ENCODE measurements around the gene NUDT19. TPM values are rescaled to one million over a fixed set of nuclear protein-coding genes. Genes with fewer than 3 reads are reported as not detected.

NUDT19 gene
- total and polyA plus RNA-seq, 2 donors (not counting 3 experiments of a cell fraction or from before 2014, with no cell fraction given): 6.6 to 14.0 TPM

- H3K79me2 ChIP-seq (ENCODE audit: control insufficient read depth, insufficient read depth, low read length): no peaks in the 10 kb centered on the region
- H3K27ac ChIP-seq (ENCODE audit: insufficient read depth, low read depth, low read length): no peak overlapping the region
- TF ChIP-seq POLR2A (IDR thresholded peaks at IDR 0.05; ENCODE audit: low read depth, low read length): no peak
- POLR2A ChIA-PET: no interaction called here
- H3K27me3 ChIP-seq (ENCODE audit: control insufficient read depth in 2 of 2, insufficient read depth in 2 of 2, low read length in 2 of 2): no peaks in the 10 kb centered on the region
- H3K4me1 ChIP-seq (ENCODE audit: control insufficient read depth, extremely low read depth, insufficient read depth, low read length): no peaks in the 10 kb centered on the region
- H3K36me3 ChIP-seq (ENCODE audit: control insufficient read depth in 2 of 2, extremely low read depth in 1 of 2, insufficient read depth in 2 of 2, low read length in 2 of 2): no peaks in the 10 kb centered on the region
- no peaks in the 10 kb centered on the region for H3K9me1 ChIP-seq (replicated peaks; ENCODE audit: control insufficient read depth, extremely low read depth, insufficient read depth, low read length)
- intact Hi-C loops (cut with micrococcal nuclease) (no loop called here), dilution Hi-C loops (cut with MboI; ENCODE audit: extremely low pct_ligation_motif_present, low sequenced_read_pairs) (no loop called here)
- no peak overlapping the region for H2AFZ ChIP-seq (ENCODE audit: low read depth, low read length)
- FAIRE-seq (no peak), DNase-seq (ENCODE audit: low read depth, low spot score) (no peak)
- no peak overlapping the region for H3K4me2 ChIP-seq (ENCODE audit: insufficient read depth, low read length)
- CTCF ChIA-PET: interaction anchor here (1.0 kb wide), 1 partner anchor 11 kb away, joined by 3 read pairs; no protein-coding TSS in a partner anchor
- H3K4me3 ChIP-seq (replicated peaks in 1 of 3; ENCODE audit: insufficient read depth in 1 of 3, low read depth in 1 of 3, low read length in 3 of 3): no peak overlapping the region
- H4K20me1 ChIP-seq (replicated peaks; ENCODE audit: control insufficient read depth, extremely low read depth, insufficient read depth, low read length): no peaks in the 10 kb centered on the region
- no peaks in the 10 kb centered on the region for H3K9me3 ChIP-seq (replicated peaks; ENCODE audit: control insufficient read depth, insufficient read depth, low read length)
- BruUV-seq (replicated peaks): no TSS peak
- no peak overlapping the region for H3K9ac ChIP-seq (replicated peaks; ENCODE audit: extremely low read depth, insufficient read depth, low read length)
Measured at GRCh38 chr19:32735936-32736335, 44.3 kb downstream of the NUDT19 start.

DNA sequence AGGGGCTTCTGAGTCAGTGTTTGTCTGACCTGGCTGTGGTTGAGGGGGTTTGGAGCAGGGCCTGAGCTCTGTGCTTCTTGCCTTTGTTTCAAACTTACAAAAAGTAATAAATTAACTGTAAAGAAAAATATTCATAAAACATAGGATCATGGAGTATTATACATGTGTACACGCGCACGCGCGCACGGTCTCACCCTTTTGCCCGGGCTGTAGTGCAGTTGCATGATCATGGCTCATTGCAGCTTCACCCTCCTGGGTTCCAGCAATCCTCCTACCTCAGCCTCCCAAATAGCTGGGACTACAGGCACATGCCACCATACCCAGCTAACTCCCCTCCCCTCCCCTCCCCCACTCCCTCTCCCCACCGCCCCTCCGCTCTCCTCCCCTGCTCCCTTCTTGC is 51.4 kb downstream of the NUDT19 start:
- DNase-seq (ENCODE audit: low read depth, low spot score) (no peak), FAIRE-seq (no peak)
- H3K9me3 ChIP-seq (replicated peaks; ENCODE audit: control insufficient read depth, insufficient read depth, low read length): no peaks in the 10 kb centered on the region
- H3K27ac ChIP-seq (ENCODE audit: insufficient read depth, low read depth, low read length): no peak overlapping the region
- no peaks in the 10 kb centered on the region for H3K4me1 ChIP-seq (ENCODE audit: control insufficient read depth, extremely low read depth, insufficient read depth, low read length)
- no peak overlapping the region for H2AFZ ChIP-seq (ENCODE audit: low read depth, low read length)
- no peak overlapping the region for H3K4me3 ChIP-seq (replicated peaks in 1 of 3; ENCODE audit: insufficient read depth in 1 of 3, low read depth in 1 of 3, low read length in 3 of 3)
- ChIA-PET CTCF (no interaction called here), POLR2A (no interaction called here)
- dilution Hi-C loops (cut with MboI; ENCODE audit: extremely low pct_ligation_motif_present, low sequenced_read_pairs): no loop called here
- no peaks in the 10 kb centered on the region for H3K36me3 ChIP-seq (ENCODE audit: control insufficient read depth in 2 of 2, extremely low read depth in 1 of 2, insufficient read depth in 2 of 2, low read length in 2 of 2)
- intact Hi-C loops (cut with micrococcal nuclease): no loop called here
- peaks cover 0 to 1% of the 10 kb centered on the region in 2 experiments for H3K27me3 ChIP-seq (ENCODE audit: control insufficient read depth in 2 of 2, insufficient read depth in 2 of 2, low read length in 2 of 2)
- H3K4me2 ChIP-seq (ENCODE audit: insufficient read depth, low read length): no peak overlapping the region
- no peaks in the 10 kb centered on the region for H3K79me2 ChIP-seq (ENCODE audit: control insufficient read depth, insufficient read depth, low read length)
- BruUV-seq (replicated peaks): no TSS peak
- no peaks in the 10 kb centered on the region for H3K9me1 ChIP-seq (replicated peaks; ENCODE audit: control insufficient read depth, extremely low read depth, insufficient read depth, low read length)
- TF ChIP-seq JUN (IDR thresholded peaks at IDR 0.05; ENCODE audit: borderline replicate concordance, insufficient read depth, insufficient read length, low read depth) (no peak), POLR2AphosphoS5 (IDR thresholded peaks at IDR 0.05; ENCODE audit: insufficient read depth, low read depth, low read length) (no peak), CTCF (IDR thresholded peaks at IDR 0.05; ENCODE audit: extremely low read depth in 1 of 2, insufficient read depth in 1 of 2, low read depth in 1 of 2, low read length in 2 of 2) (no peak), MYC (IDR thresholded peaks at IDR 0.05; ENCODE audit: low read depth, low read length) (no peak), GATA2 (IDR thresholded peaks at IDR 0.05; ENCODE audit: insufficient read depth, insufficient read length, low read depth, low read length) (no peak)
- no peak overlapping the region for H3K9ac ChIP-seq (replicated peaks; ENCODE audit: extremely low read depth, insufficient read depth, low read length)
- no peaks in the 10 kb centered on the region for H4K20me1 ChIP-seq (replicated peaks; ENCODE audit: control insufficient read depth, extremely low read depth, insufficient read depth, low read length)
